NCI-H446 treated with DMSO at 0.1 percent for 48 hours (cell line): Measurements from ENCODE around the gene GCNT1.

Experiments
- DNase-seq: peaks from one replicate; lab custom pipeline; 2025; lab: John Stamatoyannopoulos, UW

Gene GCNT1

GRCh38 chr9:76534026-76534425 is 75.0 kb downstream of the GCNT1 start:
- DNase-seq: no peak

GRCh38 chr9:76537150-76537646 is 78.2 kb downstream of the GCNT1 start:
- DNase-seq: no peak

GRCh38 chr9:76539180-76539579 is 80.2 kb downstream of the GCNT1 start:
- no peak for DNase-seq

- peak; percentile 10 for DNase-seq
Observed at GRCh38 chr9:76542360-76542759, 83.4 kb downstream of the GCNT1 start.

GRCh38 chr9:76545191-76545590 is 86.2 kb downstream of the GCNT1 start:
- no peak for DNase-seq

GRCh38 chr9:76552181-76552580 is 93.2 kb downstream of the GCNT1 start:
- no peak for DNase-seq

- DNase-seq: no peak
Observed at GRCh38 chr9:76552751-76553455, 93.9 kb downstream of the GCNT1 start.

- DNase-seq: no peak
Observed at GRCh38 chr9:76553680-76554079, 94.7 kb downstream of the GCNT1 start.
